Dermis microvascular lymphatic vessel endothelial cell (primary cell): ENCODE data around the gene SMLR1. TPM values are rescaled to one million over a fixed set of nuclear protein-coding genes. Genes with fewer than 3 reads are reported as not detected.

ENCODE experiments used
- DNase-seq, 2 donors: peaks; one replicate each; pipeline versions ENCODE4 v3.0.0 to v3.0.0-alpha.2; 2010; ENCODE audit warnings: low read depth in 2 of 2
- total RNA-seq: library from RNA; depleted of rRNA; stranded (reverse); fragments of >200 nt; gene quantifications from 2 replicates; pipeline ENCODE4 v1.2.1, GENCODE V29; 2014

SMLR1 gene
- total RNA-seq, 1 donor from 2014 or later, result not detected

GRCh38 chr6:130824978-130825694 lies 2.1 kb upstream of the SMLR1 start:
- no peak for DNase-seq

GRCh38 chr6:130825772-130826441 lies 1.3 kb upstream of the SMLR1 start:
- DNase-seq, result no peak

- DNase-seq, result no peak
These were observed 562 bp upstream of the SMLR1 start for GRCh38 chr6:130826442-130827246.

GRCh38 chr6:130829333-130829910 lies 2.2 kb downstream of the SMLR1 start:
- DNase-seq, result no peak

GRCh38 chr6:130831607-130832006 lies 4.4 kb downstream of the SMLR1 start:
- DNase-seq, result no peak

GRCh38 chr6:130833569-130833968 lies 6.4 kb downstream of the SMLR1 start:
- no peak for DNase-seq

GRCh38 chr6:130834482-130835251 lies 7.5 kb downstream of the SMLR1 start:
- no peak for DNase-seq

GRCh38 chr6:130836055-130836640 lies 8.9 kb downstream of the SMLR1 start:
- DNase-seq, result no peak

GRCh38 chr6:130837067-130837466 lies 9.9 kb downstream of the SMLR1 start:
- DNase-seq, result no peak

- no peak for DNase-seq
These were observed 11.1 kb downstream of the SMLR1 start for GRCh38 chr6:130838250-130838860.

GRCh38 chr6:130838951-130839350 lies 11.7 kb downstream of the SMLR1 start:
- DNase-seq, result no peak

GRCh38 chr6:130839379-130839778 lies 12.2 kb downstream of the SMLR1 start:
- no peak for DNase-seq

GRCh38 chr6:130840050-130840449 lies 12.8 kb downstream of the SMLR1 start:
- DNase-seq, result no peak

- DNase-seq, result no peak
These were observed 14.0 kb downstream of the SMLR1 start for GRCh38 chr6:130841128-130841728.

- DNase-seq, result peak; percentile 45 to 55
These were observed 16.5 kb downstream of the SMLR1 start for GRCh38 chr6:130843575-130844320.

- DNase-seq, result no peak
These were observed 19.3 kb downstream of the SMLR1 start for GRCh38 chr6:130846501-130846900.

- DNase-seq, result no peak
These were observed 20.1 kb downstream of the SMLR1 start for GRCh38 chr6:130847001-130847910.

GRCh38 chr6:130848945-130849344 lies 21.7 kb downstream of the SMLR1 start:
- no peak for DNase-seq
